Middle frontal gyrus (tissue), 1 donor: ENCODE data around the gene DAZ3.
"Not testable (repeated sequence)": the region's sequence is repeated elsewhere in the genome, so short reads cannot be mapped to it uniquely, and the experiment has no call there.

Experiments used
- DNase-seq: peaks from one replicate; pipeline ENCODE4 v3.0.0-alpha.2; 2015; ENCODE audit warnings: low spot score; ENCODE audit errors: extremely low spot score

Gene DAZ3

GRCh38 chrY:24813293-24813692, at the start of gene DAZ3:
TSS of gene DAZ3 (minus strand) at chrY:24813393. CDS start at chrY:24813185, 208 bp downstream.
- DNase-seq: not testable (repeated sequence)

DNA sequence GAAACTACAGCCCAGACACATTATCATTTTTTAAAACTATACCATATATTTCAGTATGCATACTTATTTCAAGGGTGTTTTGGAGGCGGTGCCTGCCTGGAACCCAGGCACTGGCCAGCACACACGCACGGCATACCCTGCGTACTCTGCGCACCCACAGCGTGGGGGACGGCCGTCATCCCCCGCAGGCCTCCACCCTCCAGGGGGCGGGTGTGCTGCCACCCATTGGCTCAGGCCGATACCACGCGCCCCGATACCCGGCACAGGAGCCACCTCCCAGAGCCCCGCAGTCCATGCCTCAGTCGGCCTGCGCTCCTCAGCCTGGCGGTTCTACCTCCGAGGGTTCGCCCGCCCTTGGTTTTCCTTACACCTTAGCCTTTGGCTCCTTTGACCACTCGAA, 20.4 kb upstream of the DAZ3 start, which contains the start of gene DAZ4:
Gene DAZ4, plus strand, starts transcription at position 301 of the 400 bp plus-strand sequence. CDS start 208 bp downstream, outside the sequence.
- DNase-seq: not testable (repeated sequence)

- not testable (repeated sequence) for DNase-seq
These were observed 11.9 kb upstream of the DAZ3 start for GRCh38 chrY:24825069-24825468.

GRCh38 chrY:24824184-24824879, 11.1 kb upstream of the DAZ3 start:
- DNase-seq: not testable (repeated sequence)

DNA sequence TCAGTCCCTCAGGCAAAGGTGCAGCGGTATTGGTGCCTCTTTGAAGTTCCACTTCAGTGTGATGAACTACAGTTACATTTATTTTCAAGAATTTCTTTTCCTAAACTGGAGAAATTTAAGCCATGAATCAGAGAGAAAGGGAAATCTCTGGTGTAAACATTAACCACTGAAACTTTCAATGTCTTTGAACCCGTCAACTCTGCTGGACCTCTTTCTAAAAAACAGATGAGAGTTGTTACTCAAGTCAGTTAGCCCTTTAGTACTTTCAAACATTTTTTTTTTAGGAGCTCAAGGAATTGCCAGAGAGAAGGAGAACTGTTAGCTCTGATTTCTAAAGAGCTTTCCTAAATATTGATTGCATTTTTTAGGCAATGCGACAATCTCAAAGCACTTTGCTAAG, 8.6 kb upstream of the DAZ3 start:
- DNase-seq: not testable (repeated sequence)
